CD14-positive monocyte (primary cell): ENCODE data around the gene ANKRD44. TPM values are rescaled to one million over a fixed set of nuclear protein-coding genes. Genes with fewer than 3 reads are reported as not detected.

ENCODE experiments used
- DNase-seq, 3 donors: peaks; one replicate each; pipeline ENCODE4 v3.0.0-alpha.2; 2011 to 2022
- H2AFZ ChIP-seq: 2 replicates; pipeline ENCODE4 v1.6.0; 2012; ENCODE audit warnings: mild to moderate bottlenecking, low read depth, low read length, inconsistent platforms; ENCODE audit not compliant: insufficient read depth, poor library complexity, severe bottlenecking
- H3K27ac ChIP-seq, 2 donors: 1 replicate in 1 of 2; 2 replicates in 1 of 2; pipeline ENCODE4 v1.5.1; 2012 to 2013; ENCODE audit warnings: low read length in 2 of 2, control low read depth in 1 of 2, inconsistent platforms in 1 of 2, low read depth in 1 of 2, mild to moderate bottlenecking in 1 of 2
- H3K27me3 ChIP-seq, 2 donors: one replicate each; pipeline versions ENCODE4 v1.6.0 to v1.6.1; 2011 to 2013; ENCODE audit warnings: low read length in 2 of 2; ENCODE audit not compliant: control insufficient read depth in 2 of 2, insufficient read depth in 2 of 2
- H3K36me3 ChIP-seq, 2 donors: replicated peaks in 1 of 2; 1 replicate in 1 of 2; 2 replicates in 1 of 2; pipeline versions ENCODE4 v1.5.1 to v1.6.1; 2012 to 2013; ENCODE audit warnings: low read length in 2 of 2, control low read depth in 1 of 2, inconsistent platforms in 1 of 2, mild to moderate bottlenecking in 1 of 2; ENCODE audit not compliant: insufficient read depth in 2 of 2, control insufficient read depth in 1 of 2
- H3K4me1 ChIP-seq, 2 donors: 1 replicate in 1 of 2; 2 replicates in 1 of 2; pipeline versions ENCODE4 v1.5.1 to v1.6.1; 2012 to 2013; ENCODE audit warnings: low read length in 2 of 2, control low read depth in 1 of 2, inconsistent platforms in 1 of 2, mild to moderate bottlenecking in 1 of 2, moderate library complexity in 1 of 2; ENCODE audit not compliant: insufficient read depth in 2 of 2, control insufficient read depth in 1 of 2
- H3K4me2 ChIP-seq: replicated peaks from 2 replicates; pipeline ENCODE3; 2012; ENCODE audit warnings: low read length, moderate library complexity, mild to moderate bottlenecking; ENCODE audit not compliant: poor library complexity, severe bottlenecking; ENCODE audit errors: extremely low read depth
- H3K4me3 ChIP-seq, 3 experiments: fragments of 200-600 bp in 1 of 3; sonication (generic) in 1 of 3; replicated peaks in 1 of 3; 1 replicate in 2 of 3; 2 replicates in 1 of 3; pipeline ENCODE4 v1.5.1; 2011 to 2013; ENCODE audit warnings: low read length in 3 of 3, mild to moderate bottlenecking in 3 of 3, control low read depth in 2 of 3, low read depth in 2 of 3, inconsistent platforms in 1 of 3, moderate library complexity in 1 of 3
- H3K79me2 ChIP-seq: 2 replicates; pipeline ENCODE4 v1.6.0; 2012; ENCODE audit warnings: mild to moderate bottlenecking, control low read depth, inconsistent platforms, low read length, moderate library complexity; ENCODE audit not compliant: insufficient read depth
- H3K9ac ChIP-seq: 2 replicates; pipeline ENCODE4 v1.6.0; 2017; ENCODE audit warnings: low read length, mild to moderate bottlenecking; ENCODE audit not compliant: insufficient read depth, poor library complexity, severe bottlenecking
- H3K9me3 ChIP-seq, 2 donors: replicated peaks in 1 of 2; 1 replicate in 1 of 2; 2 replicates in 1 of 2; pipeline versions ENCODE4 v1.5.1 to v1.6.1; 2012 to 2013; ENCODE audit warnings: low read length in 2 of 2, control low read depth in 1 of 2; ENCODE audit not compliant: control insufficient read depth in 1 of 2, insufficient read depth in 1 of 2
- H4K20me1 ChIP-seq: 2 replicates; pipeline ENCODE4 v1.6.0; 2012; ENCODE audit warnings: mild to moderate bottlenecking, low read length, control low read depth, moderate library complexity; ENCODE audit not compliant: insufficient read depth
- H3K27ac Mint-ChIP-seq, 7 donors: one replicate each; pipeline ENCODE4 v1.8.0; 2020; ENCODE audit warnings: mild to moderate bottlenecking in 7 of 7, mixed read lengths in 7 of 7, moderate library complexity in 6 of 7, inconsistent platforms in 2 of 7
- H3K27me3 Mint-ChIP-seq, 3 donors: one replicate each; pipeline ENCODE4 v1.8.0; 2021 to 2022; ENCODE audit warnings: low read depth in 3 of 3, mild to moderate bottlenecking in 3 of 3, mixed read lengths in 3 of 3, moderate library complexity in 3 of 3, inconsistent platforms in 1 of 3
- H3K36me3 Mint-ChIP-seq, 2 donors: one replicate each; pipeline ENCODE4 v1.8.0; 2020; ENCODE audit warnings: mixed read lengths in 2 of 2, inconsistent platforms in 1 of 2, mild to moderate bottlenecking in 1 of 2
- H3K4me1 Mint-ChIP-seq: one replicate; pipeline ENCODE4 v1.8.0; 2020; ENCODE audit warnings: mild to moderate bottlenecking, mixed read lengths
- H3K4me3 Mint-ChIP-seq, 2 donors: one replicate each; pipeline ENCODE4 v1.8.0; 2020; ENCODE audit warnings: mild to moderate bottlenecking in 2 of 2, mixed read lengths in 2 of 2, moderate library complexity in 1 of 2
- H3K9me3 Mint-ChIP-seq, 7 donors: one replicate each; pipeline ENCODE4 v1.8.0; 2020 to 2022; ENCODE audit warnings: mixed read lengths in 7 of 7, mild to moderate bottlenecking in 6 of 7, moderate library complexity in 6 of 7, inconsistent platforms in 2 of 7
- CTCF ChIP-seq: fragments of 200-600 bp; IDR thresholded peaks from one replicate; pipeline ENCODE4 v1.8.0; 2022; ENCODE audit warnings: antibody characterized with exemption, mild to moderate bottlenecking
- WGBS: methylation state at CpG from one replicate; pipeline ENCODE4 v1.1.5; 2013; ENCODE audit warnings: missing lambda C conversion rate; ENCODE audit not compliant: insufficient coverage; 5-methylcytosine and 5-hydroxymethylcytosine counted together
- intact Hi-C, 2 donors: fragments of 100-400 bp; cut with micrococcal nuclease; formaldehyde crosslinking; loops; one replicate each; pipeline versions ENCODE4 v1.15.0 to v1.15.1; 2023
- polyA plus RNA-seq, 3 donors: library from polyadenylated mRNA; depleted of rRNA in 1 of 3; unstranded in 2 of 3; stranded (reverse) in 1 of 3; fragments of 300-500 nt in 2 of 3; fragments of >200 nt in 1 of 3; fragmentation: Illumina TruSeq in 2 of 3; gene quantifications; 1 replicate in 2 of 3; 2 replicates in 1 of 3; pipeline ENCODE4 v1.2.3, GENCODE V29; 2012 to 2021

The ANKRD44 gene
- polyA plus RNA-seq, 3 donors, result 55.7 to 91.9 (median 64.9) TPM

GRCh38 chr2:196963961-196964360, 346.6 kb downstream of the ANKRD44 start:
- H3K36me3 Mint-ChIP-seq, result no peaks in the 10 kb centered on the region
- H3K27me3 Mint-ChIP-seq, result peaks cover 0 to 3% (median 2%) of the 10 kb centered on the region in 3 donors
- peaks cover 14% of the 10 kb centered on the region for H3K4me1 Mint-ChIP-seq
- H3K36me3 ChIP-seq, result no peaks in the 10 kb centered on the region
- H3K79me2 ChIP-seq, result no peaks in the 10 kb centered on the region
- no peak for TF ChIP-seq CTCF
- H3K9ac ChIP-seq, result no peak overlapping the region
- DNase-seq, result no peak
- H3K4me3 Mint-ChIP-seq, result no peak overlapping the region
- peaks cover 0 to 3% (median 0%) of the 10 kb centered on the region in 7 donors for H3K9me3 Mint-ChIP-seq
- H3K4me1 ChIP-seq, result peaks cover 6 to 7% of the 10 kb centered on the region in 2 donors
- H4K20me1 ChIP-seq, result no peaks in the 10 kb centered on the region
- no peaks in the 10 kb centered on the region for H3K27me3 ChIP-seq
- H3K4me2 ChIP-seq, result no peak overlapping the region
- H3K27ac ChIP-seq, result no peak overlapping the region
- H3K9me3 ChIP-seq, result no peaks in the 10 kb centered on the region
- H3K27ac Mint-ChIP-seq, result no peak overlapping the region
- WGBS, result 100% methylated on average over 1 of the region's 1 CpG
- intact Hi-C loops, result no loop called here
- no peak overlapping the region for H3K4me3 ChIP-seq
- H2AFZ ChIP-seq, result no peak overlapping the region

- no peaks in the 10 kb centered on the region for H3K27me3 ChIP-seq
- Mint-ChIP-seq H3K4me1 (peaks cover 16% of the 10 kb centered on the region), H3K9me3 (peaks cover 0 to 6% (median 5%) of the 10 kb centered on the region in 7 donors), H3K27ac (no peak overlapping the region), H3K4me3 (no peak overlapping the region), H3K27me3 (peaks cover 0 to 3% (median 0%) of the 10 kb centered on the region in 3 donors), H3K36me3 (peaks cover 0 to 4% of the 10 kb centered on the region in 2 donors)
- peak; percentile 28 to 73 (median 30) for DNase-seq
- intact Hi-C loops, result no loop called here
- TF ChIP-seq CTCF, result no peak
- H3K4me1 ChIP-seq, result peaks cover 6 to 7% of the 10 kb centered on the region in 2 donors
- no peak overlapping the region for H3K4me3 ChIP-seq
- H3K9ac ChIP-seq, result no peak overlapping the region
- H3K36me3 ChIP-seq, result no peaks in the 10 kb centered on the region
- H3K27ac ChIP-seq, result no peak overlapping the region
- no peak overlapping the region for H3K4me2 ChIP-seq
- no CpG with 5 or more reads among the region's 2 CpGs for WGBS
- no peaks in the 10 kb centered on the region for H3K79me2 ChIP-seq
- H3K9me3 ChIP-seq, result peaks cover 0 to 2% of the 10 kb centered on the region in 2 donors
- H2AFZ ChIP-seq, result no peak overlapping the region
- no peaks in the 10 kb centered on the region for H4K20me1 ChIP-seq
Measured at GRCh38 chr2:196963043-196963442, 347.5 kb downstream of the ANKRD44 start.
